ENCODE measurements around the gene TNRC18. TPM values are rescaled to one million over a fixed set of nuclear protein-coding genes. Genes with fewer than 3 reads are reported as not detected.
A peak's percentile ranks its signal among the peaks of the same experiment; 100 is the strongest.
"Not testable (repeated sequence)": the region's sequence is repeated elsewhere in the genome, so short reads cannot be mapped to it uniquely, and the experiment has no call there.

TNRC18 gene
- total and polyA plus RNA-seq, 9 donors = 48.6 to 153 (median 91.8) TPM

GRCh38 chr7:5289355-5289754 is 134.3 kb downstream of the TNRC18 start:
- WGBS, 3 donors = 67 to 75% (median 73%) methylated on average over 7 of the region's 7 CpGs
- Histone ChIP-seq H3K4me3 (no peak overlapping the region), H3K27ac (no peak overlapping the region), H3K9me3 (no peaks in the 10 kb centered on the region), H3K27me3 (no peaks in the 10 kb centered on the region), H3K4me1 (ENCODE audit: insufficient read depth) (no peaks in the 10 kb centered on the region), H3K36me3 (no peaks in the 10 kb centered on the region)
- TF ChIP-seq EP300 (IDR thresholded peaks at IDR 0.05) (no peak), POLR2A (IDR thresholded peaks at IDR 0.05) (no peak)
- intact Hi-C loops (cut with DNase I) = no loop called here
- no peak for DNase-seq

- H3K27ac ChIP-seq; DNase-seq; H3K36me3 ChIP-seq; H3K4me1 ChIP-seq (ENCODE audit: insufficient read depth); H3K4me3 ChIP-seq; intact Hi-C loops (cut with DNase I); H3K9me3 ChIP-seq; H3K27me3 ChIP-seq: not testable (repeated sequence)
- WGBS, 3 donors = 92 to 94% (median 92%) methylated on average over 8 of the region's 8 CpGs
These were observed 135.1 kb downstream of the TNRC18 start for GRCh38 chr7:5288560-5288959.

DNA sequence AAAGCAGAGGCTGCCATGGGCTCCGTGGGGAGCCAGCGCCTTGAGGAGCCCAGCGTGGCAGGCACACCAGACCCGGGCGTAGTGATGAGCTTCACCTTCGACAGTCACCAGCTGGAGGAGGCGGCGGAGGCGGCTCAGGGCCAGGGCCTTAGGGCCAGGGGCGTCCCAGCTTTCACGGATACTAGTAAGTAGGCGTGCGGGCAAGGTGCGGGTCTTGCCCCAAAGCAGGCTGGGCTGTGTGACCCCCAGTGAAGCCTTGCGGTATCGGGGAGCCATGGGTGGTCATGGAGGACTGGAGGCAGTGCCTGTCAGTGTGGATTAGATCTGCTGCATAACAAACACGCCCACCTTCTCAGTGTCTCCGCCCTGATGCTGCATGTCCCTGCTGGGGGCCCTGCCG is 135.8 kb downstream of the TNRC18 start:
- intact Hi-C loops (cut with DNase I) = no loop called here
- no peaks in the 10 kb centered on the region for H3K9me3 ChIP-seq
- 88 to 97% (median 93%) methylated on average over 19 of the region's 19 CpGs for WGBS, 3 donors

DNA sequence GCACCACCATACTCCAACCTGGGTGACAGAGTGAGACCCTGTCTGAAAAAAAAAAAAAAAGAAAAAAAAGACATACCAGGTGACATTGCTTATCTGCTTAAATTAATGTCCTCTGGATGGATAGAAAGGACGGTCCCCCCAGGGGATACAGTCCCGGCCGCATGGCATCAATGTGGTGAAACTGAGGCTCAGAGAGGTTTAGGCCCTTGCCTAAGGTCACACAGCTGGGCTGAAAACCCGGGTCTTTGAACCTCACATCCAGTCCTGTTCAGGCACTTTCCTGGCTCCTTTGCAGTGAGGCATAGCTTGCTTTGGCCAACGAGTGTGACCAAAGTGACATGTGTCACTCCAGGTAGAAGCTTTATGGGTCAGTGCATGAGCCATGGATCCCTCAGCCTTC is 136.3 kb downstream of the TNRC18 start:
- DNase-seq; H3K4me3 ChIP-seq; H3K36me3 ChIP-seq; H3K27me3 ChIP-seq; H3K9me3 ChIP-seq; intact Hi-C loops (cut with DNase I); H3K27ac ChIP-seq; H3K4me1 ChIP-seq (ENCODE audit: insufficient read depth): not testable (repeated sequence)
- 85 to 89% (median 88%) methylated on average over 5 of the region's 5 CpGs for WGBS, 3 donors

More for the DNA sequence above, 135.8 kb downstream of the TNRC18 start:
- no peaks in the 10 kb centered on the region for H3K27me3 ChIP-seq
- no peak overlapping the region for H3K27ac ChIP-seq
- DNase-seq = no peak
- no peaks in the 10 kb centered on the region for H3K4me1 ChIP-seq (ENCODE audit: insufficient read depth)
- no peak overlapping the region for H3K4me3 ChIP-seq
- H3K36me3 ChIP-seq = no peaks in the 10 kb centered on the region
- TF ChIP-seq POLR2A (IDR thresholded peaks at IDR 0.05) (no peak), EP300 (IDR thresholded peaks at IDR 0.05) (no peak), CTCF (IDR thresholded peaks at IDR 0.05) (no peak)

DNA sequence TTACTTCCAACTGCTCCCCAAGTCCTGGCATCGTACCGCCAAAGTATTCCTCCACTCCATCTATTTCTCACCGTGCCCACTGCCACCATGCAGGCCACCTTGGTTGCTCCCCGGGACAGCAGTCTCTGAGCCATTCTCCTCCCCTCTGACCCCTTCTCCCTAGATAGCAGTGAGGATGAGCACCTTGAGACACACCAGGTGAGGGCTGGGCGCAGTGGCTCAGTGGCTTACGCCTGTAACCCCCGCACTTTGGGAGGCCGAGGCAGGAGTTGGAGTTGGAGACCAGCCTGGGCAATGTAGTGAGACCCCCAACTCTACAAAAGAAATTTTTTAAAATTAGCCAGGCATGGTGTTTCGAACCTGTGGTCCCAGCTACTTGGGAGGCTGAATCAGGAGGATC is 136.7 kb downstream of the TNRC18 start:
- TF ChIP-seq POLR2A (IDR thresholded peaks at IDR 0.05) (no peak), EP300 (IDR thresholded peaks at IDR 0.05) (no peak)
- Histone ChIP-seq H3K9me3 (no peaks in the 10 kb centered on the region), H3K27me3 (no peaks in the 10 kb centered on the region), H3K27ac (no peak overlapping the region), H3K36me3 (no peaks in the 10 kb centered on the region), H3K4me3 (no peak overlapping the region), H3K4me1 (ENCODE audit: insufficient read depth) (no peaks in the 10 kb centered on the region)
- WGBS, 3 donors = 92 to 97% (median 96%) methylated on average over 9 of the region's 9 CpGs
- no peak for DNase-seq
- intact Hi-C loops (cut with DNase I) = no loop called here

- intact Hi-C loops (cut with DNase I) = no loop called here
- DNase-seq = peak in 3 of 5 donors; percentile 45 to 61 (median 51)
- WGBS, 3 donors = 54 to 67% (median 59%) methylated on average over 21 to 24 of the region's 24 CpGs
- no peak for TF ChIP-seq POLR2A (IDR thresholded peaks at IDR 0.05)
- no peak for TF ChIP-seq CTCF (IDR thresholded peaks at IDR 0.05)
- no peak for TF ChIP-seq EP300 (IDR thresholded peaks at IDR 0.05)
- Histone ChIP-seq H3K4me1 (ENCODE audit: insufficient read depth) (no peaks in the 10 kb centered on the region), H3K27ac (no peak overlapping the region), H3K9me3 (no peaks in the 10 kb centered on the region), H3K27me3 (no peaks in the 10 kb centered on the region), H3K36me3 (no peaks in the 10 kb centered on the region), H3K4me3 (no peak overlapping the region)
These were observed 139.0 kb downstream of the TNRC18 start for GRCh38 chr7:5284304-5285281.
